ENCODE data around the gene APBB2.

The APBB2 gene

GRCh38 chr4:40789771-40790170, 424.6 kb downstream of the APBB2 start:
- DNase-seq: no peak

GRCh38 chr4:40789031-40789430, 425.3 kb downstream of the APBB2 start:
- DNase-seq: no peak

GRCh38 chr4:40788331-40788730, 426.0 kb downstream of the APBB2 start:
- no peak for DNase-seq

- no peak for DNase-seq
Observed at GRCh38 chr4:40785727-40786126, 428.6 kb downstream of the APBB2 start.

GRCh38 chr4:40782876-40783275, 431.5 kb downstream of the APBB2 start:
- DNase-seq: no peak

GRCh38 chr4:40778090-40778489, 436.3 kb downstream of the APBB2 start:
- DNase-seq: no peak

GRCh38 chr4:40769266-40769665, 445.1 kb downstream of the APBB2 start:
- DNase-seq: no peak

- DNase-seq: no peak
Observed at GRCh38 chr4:40763228-40763716, 451.1 kb downstream of the APBB2 start.
